WTC11 (cell line): Measurements from ENCODE around the gene GABBR1. TPM values are rescaled to one million over a fixed set of nuclear protein-coding genes. Genes with fewer than 3 reads are reported as not detected.
A peak's percentile ranks its signal among the peaks of the same experiment; 100 is the strongest.

Experiments used
- ATAC-seq: fragments of 200-7000 bp; cut with Tn5 transposase; 2 replicates; pipeline ENCODE4 v1.10.0; 2021; ENCODE audit warnings: mild to moderate bottlenecking, moderate library complexity
- CTCF ChIA-PET: fragments of 300-600 bp; sonication (Branson Sonifier 250); formaldehyde crosslinking; loops from one replicate; lab custom pipeline; 2021; ENCODE audit warnings: antibody characterized with exemption; lab: Charles Lee
- POLR2A ChIA-PET: fragments of 350-600 bp; sonication (Branson Sonifier 250); formaldehyde crosslinking; loops from one replicate; lab custom pipeline; 2021; ENCODE audit warnings: antibody characterized with exemption; lab: Charles Lee
- DNase-seq: peaks from one replicate; pipeline ENCODE4 v3.0.0; 2021; ENCODE audit warnings: low spot score
- H3K27ac Mint-ChIP-seq: 2 replicates; pipeline ENCODE4 v1.8.0; 2021; ENCODE audit warnings: mixed read lengths
- H3K27me3 Mint-ChIP-seq: 2 replicates; pipeline ENCODE4 v1.8.0; 2021; ENCODE audit warnings: low read depth, mild to moderate bottlenecking, moderate library complexity, mixed read lengths
- H3K36me3 Mint-ChIP-seq: 2 replicates; pipeline ENCODE4 v1.8.0; 2021; ENCODE audit warnings: mixed read lengths
- H3K4me1 Mint-ChIP-seq: 2 replicates; pipeline ENCODE4 v1.8.0; 2022; ENCODE audit warnings: mixed read lengths
- H3K4me3 Mint-ChIP-seq: 2 replicates; pipeline ENCODE4 v1.8.0; 2021; ENCODE audit warnings: mild to moderate bottlenecking, moderate library complexity, mixed read lengths
- H3K9me3 Mint-ChIP-seq: 2 replicates; pipeline ENCODE4 v1.8.0; 2021; ENCODE audit warnings: mixed read lengths
- CREM ChIP-seq: sonication (generic); formaldehyde crosslinking; IDR thresholded peaks from 2 replicates; pipeline ENCODE4 v1.8.1; 2022; ENCODE audit warnings: mild to moderate bottlenecking, missing genetic modification reagents, moderate library complexity
- ESRRA ChIP-seq: sonication (generic); formaldehyde crosslinking; IDR thresholded peaks from 2 replicates; pipeline ENCODE4 v1.8.1; 2022; ENCODE audit warnings: mild to moderate bottlenecking, missing genetic modification reagents, borderline replicate concordance
- FOXJ3 ChIP-seq: sonication (generic); formaldehyde crosslinking; IDR thresholded peaks from 2 replicates; pipeline ENCODE4 v1.9.0; 2021; ENCODE audit warnings: missing genetic modification reagents, mild to moderate bottlenecking, borderline replicate concordance
- FOXP1 ChIP-seq: sonication (generic); formaldehyde crosslinking; IDR thresholded peaks from 2 replicates; pipeline ENCODE4 v1.8.0; 2022; ENCODE audit warnings: missing genetic modification reagents, mild to moderate bottlenecking, moderate library complexity, borderline replicate concordance
- NFATC4 ChIP-seq: fragments of 250-450 bp; sonication (Bioruptor Pico); IDR thresholded peaks from 2 replicates; pipeline ENCODE4 v1.9.0; 2021; ENCODE audit warnings: mild to moderate bottlenecking
- NFYB ChIP-seq: sonication (generic); formaldehyde crosslinking; conservative IDR thresholded peaks from 2 replicates; pipeline ENCODE4 v1.8.0; 2022; ENCODE audit warnings: low read depth, missing genetic modification reagents
- NR3C1 ChIP-seq: sonication (generic); formaldehyde crosslinking; conservative IDR thresholded peaks from 2 replicates; pipeline ENCODE4 v1.8.1; 2023; ENCODE audit warnings: low read depth, mild to moderate bottlenecking, missing genetic modification reagents
- SP1 ChIP-seq: sonication (generic); formaldehyde crosslinking; conservative IDR thresholded peaks from 2 replicates; pipeline ENCODE4 v1.8.1; 2022; ENCODE audit warnings: missing genetic modification reagents
- TEAD1 ChIP-seq: sonication (generic); formaldehyde crosslinking; IDR thresholded peaks from 2 replicates; pipeline ENCODE4 v1.8.0; 2022; ENCODE audit warnings: mild to moderate bottlenecking, missing genetic modification reagents
- ZNF232 ChIP-seq: sonication (generic); formaldehyde crosslinking; IDR thresholded peaks from 2 replicates; pipeline ENCODE4 v1.8.0; 2022; ENCODE audit warnings: mild to moderate bottlenecking, missing genetic modification reagents
- total RNA-seq: library from RNA; stranded (reverse); gene quantifications from 3 replicates; pipeline ENCODE4 v1.2.3, GENCODE V29; 2021
- TF ChIP-seq, protein P1 (sequence below): sonication (generic); formaldehyde crosslinking; IDR thresholded peaks from 2 replicates; pipeline ENCODE4 v1.8.0; 2023; ENCODE audit warnings: missing genetic modification reagents, mild to moderate bottlenecking, borderline replicate concordance
- TF ChIP-seq, protein P2 (sequence below): fragments of 200-600 bp; IDR thresholded peaks from 2 replicates; pipeline ENCODE4 v1.8.0; 2022; ENCODE audit warnings: antibody characterized with exemption
- TF ChIP-seq, protein P3 (sequence below): fragments of 250-450 bp; sonication (Bioruptor Pico); IDR thresholded peaks from 2 replicates; pipeline ENCODE4 v1.9.0; 2021; ENCODE audit warnings: moderate library complexity, mild to moderate bottlenecking, inconsistent platforms, borderline replicate concordance
- TF ChIP-seq, protein P4 (sequence below): sonication (generic); formaldehyde crosslinking; IDR thresholded peaks from 2 replicates; pipeline ENCODE4 v1.8.1; 2023; ENCODE audit warnings: mild to moderate bottlenecking, missing genetic modification reagents, moderate library complexity
- TF ChIP-seq, protein P5 (sequence below): sonication (generic); formaldehyde crosslinking; IDR thresholded peaks from 2 replicates; pipeline ENCODE4 v1.8.0; 2022; ENCODE audit warnings: mild to moderate bottlenecking, missing genetic modification reagents

Gene GABBR1
- total RNA-seq, 1 experiment from 2014 or later: 107 TPM

GRCh38 chr6:29649701-29650673, 17.0 kb upstream of the GABBR1 start:
- Mint-ChIP-seq H3K4me1 (peaks cover 36% of the 10 kb centered on the region), H3K9me3 (no peaks in the 10 kb centered on the region), H3K27me3 (no peaks in the 10 kb centered on the region), H3K27ac (peak overlapping the region; percentile 99), H3K36me3 (no peaks in the 10 kb centered on the region), H3K4me3 (peak overlapping the region; percentile 85)
- TF ChIP-seq, protein P1, sequence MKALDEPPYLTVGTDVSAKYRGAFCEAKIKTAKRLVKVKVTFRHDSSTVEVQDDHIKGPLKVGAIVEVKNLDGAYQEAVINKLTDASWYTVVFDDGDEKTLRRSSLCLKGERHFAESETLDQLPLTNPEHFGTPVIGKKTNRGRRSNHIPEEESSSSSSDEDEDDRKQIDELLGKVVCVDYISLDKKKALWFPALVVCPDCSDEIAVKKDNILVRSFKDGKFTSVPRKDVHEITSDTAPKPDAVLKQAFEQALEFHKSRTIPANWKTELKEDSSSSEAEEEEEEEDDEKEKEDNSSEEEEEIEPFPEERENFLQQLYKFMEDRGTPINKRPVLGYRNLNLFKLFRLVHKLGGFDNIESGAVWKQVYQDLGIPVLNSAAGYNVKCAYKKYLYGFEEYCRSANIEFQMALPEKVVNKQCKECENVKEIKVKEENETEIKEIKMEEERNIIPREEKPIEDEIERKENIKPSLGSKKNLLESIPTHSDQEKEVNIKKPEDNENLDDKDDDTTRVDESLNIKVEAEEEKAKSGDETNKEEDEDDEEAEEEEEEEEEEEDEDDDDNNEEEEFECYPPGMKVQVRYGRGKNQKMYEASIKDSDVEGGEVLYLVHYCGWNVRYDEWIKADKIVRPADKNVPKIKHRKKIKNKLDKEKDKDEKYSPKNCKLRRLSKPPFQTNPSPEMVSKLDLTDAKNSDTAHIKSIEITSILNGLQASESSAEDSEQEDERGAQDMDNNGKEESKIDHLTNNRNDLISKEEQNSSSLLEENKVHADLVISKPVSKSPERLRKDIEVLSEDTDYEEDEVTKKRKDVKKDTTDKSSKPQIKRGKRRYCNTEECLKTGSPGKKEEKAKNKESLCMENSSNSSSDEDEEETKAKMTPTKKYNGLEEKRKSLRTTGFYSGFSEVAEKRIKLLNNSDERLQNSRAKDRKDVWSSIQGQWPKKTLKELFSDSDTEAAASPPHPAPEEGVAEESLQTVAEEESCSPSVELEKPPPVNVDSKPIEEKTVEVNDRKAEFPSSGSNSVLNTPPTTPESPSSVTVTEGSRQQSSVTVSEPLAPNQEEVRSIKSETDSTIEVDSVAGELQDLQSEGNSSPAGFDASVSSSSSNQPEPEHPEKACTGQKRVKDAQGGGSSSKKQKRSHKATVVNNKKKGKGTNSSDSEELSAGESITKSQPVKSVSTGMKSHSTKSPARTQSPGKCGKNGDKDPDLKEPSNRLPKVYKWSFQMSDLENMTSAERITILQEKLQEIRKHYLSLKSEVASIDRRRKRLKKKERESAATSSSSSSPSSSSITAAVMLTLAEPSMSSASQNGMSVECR: peak; percentile 33; the same call in 1 of the 2 replicates
- TF ChIP-seq ZNF232 (CRISPR knock-in tag) (no peak), ESRRA (CRISPR knock-in tag) (no peak), NFATC4 (CRISPR knock-in tag) (no peak), TEAD1 (no peak), FOXJ3 (no peak), CREM (CRISPR knock-in tag) (peak; percentile 90), FOXP1 (peak; percentile 34; the same call in 1 of the 2 replicates), SP1 (CRISPR knock-in tag) (peak; percentile 72), NR3C1 (CRISPR knock-in tag) (no peak), NFYB (peak; percentile 40)
- TF ChIP-seq, protein P2, sequence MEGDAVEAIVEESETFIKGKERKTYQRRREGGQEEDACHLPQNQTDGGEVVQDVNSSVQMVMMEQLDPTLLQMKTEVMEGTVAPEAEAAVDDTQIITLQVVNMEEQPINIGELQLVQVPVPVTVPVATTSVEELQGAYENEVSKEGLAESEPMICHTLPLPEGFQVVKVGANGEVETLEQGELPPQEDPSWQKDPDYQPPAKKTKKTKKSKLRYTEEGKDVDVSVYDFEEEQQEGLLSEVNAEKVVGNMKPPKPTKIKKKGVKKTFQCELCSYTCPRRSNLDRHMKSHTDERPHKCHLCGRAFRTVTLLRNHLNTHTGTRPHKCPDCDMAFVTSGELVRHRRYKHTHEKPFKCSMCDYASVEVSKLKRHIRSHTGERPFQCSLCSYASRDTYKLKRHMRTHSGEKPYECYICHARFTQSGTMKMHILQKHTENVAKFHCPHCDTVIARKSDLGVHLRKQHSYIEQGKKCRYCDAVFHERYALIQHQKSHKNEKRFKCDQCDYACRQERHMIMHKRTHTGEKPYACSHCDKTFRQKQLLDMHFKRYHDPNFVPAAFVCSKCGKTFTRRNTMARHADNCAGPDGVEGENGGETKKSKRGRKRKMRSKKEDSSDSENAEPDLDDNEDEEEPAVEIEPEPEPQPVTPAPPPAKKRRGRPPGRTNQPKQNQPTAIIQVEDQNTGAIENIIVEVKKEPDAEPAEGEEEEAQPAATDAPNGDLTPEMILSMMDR: peak; percentile 73
- TF ChIP-seq, protein P3, sequence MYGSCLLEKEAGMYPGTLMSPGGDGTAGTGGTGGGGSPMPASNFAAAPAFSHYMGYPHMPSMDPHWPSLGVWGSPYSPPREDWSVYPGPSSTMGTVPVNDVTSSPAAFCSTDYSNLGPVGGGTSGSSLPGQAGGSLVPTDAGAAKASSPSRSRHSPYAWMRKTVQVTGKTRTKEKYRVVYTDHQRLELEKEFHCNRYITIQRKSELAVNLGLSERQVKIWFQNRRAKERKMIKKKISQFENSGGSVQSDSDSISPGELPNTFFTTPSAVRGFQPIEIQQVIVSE (CRISPR knock-in tag): no peak
- TF ChIP-seq, protein P4, sequence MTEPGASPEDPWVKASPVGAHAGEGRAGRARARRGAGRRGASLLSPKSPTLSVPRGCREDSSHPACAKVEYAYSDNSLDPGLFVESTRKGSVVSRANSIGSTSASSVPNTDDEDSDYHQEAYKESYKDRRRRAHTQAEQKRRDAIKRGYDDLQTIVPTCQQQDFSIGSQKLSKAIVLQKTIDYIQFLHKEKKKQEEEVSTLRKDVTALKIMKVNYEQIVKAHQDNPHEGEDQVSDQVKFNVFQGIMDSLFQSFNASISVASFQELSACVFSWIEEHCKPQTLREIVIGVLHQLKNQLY (CRISPR knock-in tag): no peak
- TF ChIP-seq, protein P5, sequence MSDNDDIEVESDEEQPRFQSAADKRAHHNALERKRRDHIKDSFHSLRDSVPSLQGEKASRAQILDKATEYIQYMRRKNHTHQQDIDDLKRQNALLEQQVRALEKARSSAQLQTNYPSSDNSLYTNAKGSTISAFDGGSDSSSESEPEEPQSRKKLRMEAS (CRISPR knock-in tag): peak; percentile 61
- peak; percentile 99 for DNase-seq
- POLR2A ChIA-PET: interaction anchor here (0.9 to 2.1 kb wide), 10 partner anchors 11 to 109 kb away, joined by 3 to 20 read pairs (median 8); partner anchors contain the start of genes GABBR1 and ZFP57
- CTCF ChIA-PET: interaction anchor here (0.6 to 12.0 kb wide), 45 partner anchors 10 to 452 kb away, joined by 3 to 531 read pairs (median 5); partner anchors contain the start of genes GABBR1, MOG, OR12D3 and POLR1H
- ATAC-seq: peak; percentile 89
